ENCODE data around the gene CLCC1.
"Not testable (repeated sequence)": the region's sequence is repeated elsewhere in the genome, so short reads cannot be mapped to it uniquely, and the experiment has no call there.

Gene CLCC1

GRCh38 chr1:108963052-108963686 is at the start of gene CLCC1:
TSS of gene CLCC1 (minus strand) at chr1:108963484. CDS start at chr1:108950437, 13,047 bp downstream.
- DNase-seq: peak; percentile 95
- no peak for TF ChIP-seq CTCF (IDR thresholded peaks at IDR 0.05; ENCODE audit: low read depth, low read length)
- peaks cover 14% of the 10 kb centered on the region for H3K36me3 ChIP-seq
- H3K9me3 ChIP-seq (ENCODE audit: severe bottlenecking): no peaks in the 10 kb centered on the region
- H3K27me3 ChIP-seq (ENCODE audit: insufficient read depth, low read depth, severe bottlenecking): no peaks in the 10 kb centered on the region
- H3K4me3 ChIP-seq (ENCODE audit: low read depth, low read length): peak within 1 kb of the TSS; percentile 84
- peak within 1 kb of the TSS; percentile 94 for H3K27ac ChIP-seq

- no peaks in the 10 kb centered on the region for H3K27me3 ChIP-seq (ENCODE audit: insufficient read depth, low read depth, severe bottlenecking)
- no peaks in the 10 kb centered on the region for H3K9me3 ChIP-seq (ENCODE audit: severe bottlenecking)
- no peak overlapping the region for H3K4me3 ChIP-seq (ENCODE audit: low read depth, low read length)
- DNase-seq: no peak
- H3K27ac ChIP-seq: no peak overlapping the region
- peaks cover 23% of the 10 kb centered on the region for H3K36me3 ChIP-seq
- no peak for TF ChIP-seq CTCF (IDR thresholded peaks at IDR 0.05; ENCODE audit: low read depth, low read length)
These were observed 48.1 kb upstream of the CLCC1 start for GRCh38 chr1:109011335-109011734.

- peaks cover 41% of the 10 kb centered on the region for H3K36me3 ChIP-seq
- DNase-seq; H3K4me3 ChIP-seq (ENCODE audit: low read depth, low read length); H3K27ac ChIP-seq; H3K27me3 ChIP-seq (ENCODE audit: insufficient read depth, low read depth, severe bottlenecking); H3K9me3 ChIP-seq (ENCODE audit: severe bottlenecking): not testable (repeated sequence)
These were observed 33.3 kb upstream of the CLCC1 start for GRCh38 chr1:108996622-108997021.

GRCh38 chr1:108983114-108983513 is 19.8 kb upstream of the CLCC1 start:
- no peak overlapping the region for H3K27ac ChIP-seq
- DNase-seq: no peak

GRCh38 chr1:108976658-108977057 is 13.4 kb upstream of the CLCC1 start:
- H3K4me3 ChIP-seq (ENCODE audit: low read depth, low read length): no peak overlapping the region
- no peak overlapping the region for H3K27ac ChIP-seq
- H3K9me3 ChIP-seq (ENCODE audit: severe bottlenecking): no peaks in the 10 kb centered on the region
- TF ChIP-seq CTCF (IDR thresholded peaks at IDR 0.05; ENCODE audit: low read depth, low read length): no peak
- no peaks in the 10 kb centered on the region for H3K27me3 ChIP-seq (ENCODE audit: insufficient read depth, low read depth, severe bottlenecking)
- H3K36me3 ChIP-seq: peaks cover 22% of the 10 kb centered on the region
- no peak for DNase-seq

More at GRCh38 chr1:108983114-108983513, 19.8 kb upstream of the CLCC1 start:
- H3K4me3 ChIP-seq (ENCODE audit: low read depth, low read length): no peak overlapping the region
- H3K9me3 ChIP-seq (ENCODE audit: severe bottlenecking): no peaks in the 10 kb centered on the region
- no peaks in the 10 kb centered on the region for H3K27me3 ChIP-seq (ENCODE audit: insufficient read depth, low read depth, severe bottlenecking)
- peaks cover 31% of the 10 kb centered on the region for H3K36me3 ChIP-seq
- TF ChIP-seq CTCF (IDR thresholded peaks at IDR 0.05; ENCODE audit: low read depth, low read length): no peak

- no peaks in the 10 kb centered on the region for H3K27me3 ChIP-seq (ENCODE audit: insufficient read depth, low read depth, severe bottlenecking)
- H3K27ac ChIP-seq: no peak overlapping the region
- no peak overlapping the region for H3K4me3 ChIP-seq (ENCODE audit: low read depth, low read length)
- no peak for TF ChIP-seq CTCF (IDR thresholded peaks at IDR 0.05; ENCODE audit: low read depth, low read length)
- DNase-seq: no peak
- H3K9me3 ChIP-seq (ENCODE audit: severe bottlenecking): no peaks in the 10 kb centered on the region
- H3K36me3 ChIP-seq: peaks cover 8% of the 10 kb centered on the region
These were observed 9.7 kb upstream of the CLCC1 start for GRCh38 chr1:108972951-108973350.

Data from WERI-Rb-1 (cell line).